ENCODE results near the gene USP46. TPM values are rescaled to one million over a fixed set of nuclear protein-coding genes. Genes with fewer than 3 reads are reported as not detected.
A peak's percentile ranks its signal among the peaks of the same experiment; 100 is the strongest.

Gene USP46
- total and polyA plus RNA-seq, 12 donors = 1.9 to 37.5 (median 19.2) TPM

DNA sequence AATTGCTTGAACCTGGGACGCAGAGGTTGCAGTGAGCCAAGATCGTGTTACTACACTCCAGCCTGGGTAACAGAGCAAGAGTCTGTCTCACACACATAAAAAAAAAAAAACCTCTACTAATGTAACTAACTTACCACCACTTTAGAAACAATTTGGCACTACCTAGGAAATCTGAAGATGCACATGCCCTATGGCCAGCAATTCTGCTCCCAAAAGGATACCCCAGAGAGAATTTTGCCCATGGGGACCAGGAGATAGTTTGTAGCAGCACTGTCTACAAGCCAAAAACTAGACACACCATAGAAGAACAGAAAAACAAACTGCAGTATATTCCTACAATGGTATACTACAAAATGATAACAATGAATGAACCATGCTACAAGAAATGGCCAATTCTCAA is 37.5 kb downstream of the USP46 start:
- Histone ChIP-seq H3K4me1 (replicated peaks in 1 of 2) (peaks cover 15 to 19% of the 10 kb centered on the region in 2 donors), H3K27me3 (no peaks in the 10 kb centered on the region), H3K4me3 (no peak overlapping the region), H3K9me3 (replicated peaks in 1 of 3) (no peaks in the 10 kb centered on the region), H3K36me3 (replicated peaks in 1 of 2) (peaks cover 0 to 4% of the 10 kb centered on the region in 2 donors), H3K27ac (no peak overlapping the region)
- TF ChIP-seq, protein P1, sequence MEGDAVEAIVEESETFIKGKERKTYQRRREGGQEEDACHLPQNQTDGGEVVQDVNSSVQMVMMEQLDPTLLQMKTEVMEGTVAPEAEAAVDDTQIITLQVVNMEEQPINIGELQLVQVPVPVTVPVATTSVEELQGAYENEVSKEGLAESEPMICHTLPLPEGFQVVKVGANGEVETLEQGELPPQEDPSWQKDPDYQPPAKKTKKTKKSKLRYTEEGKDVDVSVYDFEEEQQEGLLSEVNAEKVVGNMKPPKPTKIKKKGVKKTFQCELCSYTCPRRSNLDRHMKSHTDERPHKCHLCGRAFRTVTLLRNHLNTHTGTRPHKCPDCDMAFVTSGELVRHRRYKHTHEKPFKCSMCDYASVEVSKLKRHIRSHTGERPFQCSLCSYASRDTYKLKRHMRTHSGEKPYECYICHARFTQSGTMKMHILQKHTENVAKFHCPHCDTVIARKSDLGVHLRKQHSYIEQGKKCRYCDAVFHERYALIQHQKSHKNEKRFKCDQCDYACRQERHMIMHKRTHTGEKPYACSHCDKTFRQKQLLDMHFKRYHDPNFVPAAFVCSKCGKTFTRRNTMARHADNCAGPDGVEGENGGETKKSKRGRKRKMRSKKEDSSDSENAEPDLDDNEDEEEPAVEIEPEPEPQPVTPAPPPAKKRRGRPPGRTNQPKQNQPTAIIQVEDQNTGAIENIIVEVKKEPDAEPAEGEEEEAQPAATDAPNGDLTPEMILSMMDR (IDR thresholded peaks at IDR 0.05) = no peak
- TF ChIP-seq POLR2A (IDR thresholded peaks at IDR 0.05) = no peak
- no peak for DNase-seq
- intact Hi-C loops (cut with DNase I) = no loop called here
- WGBS, 4 donors = 91 to 100% (median 98%) methylated on average over 2 of the region's 2 CpGs

DNA sequence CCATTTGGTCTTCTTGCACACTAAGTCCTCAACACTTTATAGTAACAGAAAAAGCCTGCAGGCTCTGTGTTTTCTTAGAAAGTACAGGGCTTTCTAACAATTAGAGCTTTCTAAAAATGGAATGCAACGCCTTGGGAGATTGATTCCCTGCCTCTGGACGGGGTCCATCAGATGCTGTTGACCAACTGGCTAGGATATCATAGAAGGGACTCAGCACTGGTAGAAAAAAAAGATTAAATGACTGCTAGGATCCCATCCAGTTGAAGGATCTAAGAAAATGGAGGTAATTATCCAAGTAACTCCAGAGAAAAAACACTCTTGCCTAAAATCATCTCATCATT is 39.5 kb downstream of the USP46 start:
- intact Hi-C loops (cut with DNase I) = no loop called here

DNA sequence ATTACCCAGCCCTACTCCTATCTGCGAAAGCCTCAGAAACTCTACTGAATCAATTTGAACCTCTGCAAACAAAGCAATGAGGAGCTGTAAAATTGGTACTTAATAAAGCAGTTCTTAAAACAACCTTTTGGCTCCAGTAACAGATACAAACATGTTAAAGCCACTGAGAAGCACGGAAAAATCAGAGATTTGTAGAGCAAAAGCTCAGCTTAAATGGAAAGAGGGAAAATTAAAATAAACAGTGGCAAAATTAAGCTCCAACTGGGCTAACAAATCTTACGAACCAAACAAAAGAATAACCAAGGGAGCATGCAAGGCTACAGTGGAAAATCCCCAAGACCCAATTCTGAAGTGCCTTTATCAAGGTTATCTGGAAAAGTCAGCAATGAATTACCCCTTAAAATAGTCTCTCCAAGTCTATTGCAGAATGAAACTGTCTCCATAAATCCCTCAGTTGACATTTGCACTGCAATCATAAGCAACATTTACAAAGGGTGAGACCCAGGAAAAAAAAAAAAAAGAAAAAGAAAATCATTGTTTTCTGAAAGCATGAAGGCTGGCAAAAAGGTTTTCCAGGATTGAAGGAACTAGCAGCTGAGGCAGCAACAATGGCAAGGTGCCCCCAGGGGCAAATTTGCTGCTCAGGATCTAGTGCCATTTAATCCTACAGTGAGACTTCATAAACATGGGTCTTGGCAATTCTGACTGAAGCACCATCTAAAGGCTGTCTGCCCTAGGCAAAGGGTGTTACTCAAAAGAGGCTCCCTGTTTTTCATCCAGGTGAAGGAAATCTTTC is 40.1 kb downstream of the USP46 start:
- Histone ChIP-seq H3K27ac (peak overlapping the region in 2 of 5 donors; percentile 49 to 56), H3K4me3 (no peak overlapping the region), H3K27me3 (no peaks in the 10 kb centered on the region), H3K36me3 (replicated peaks in 1 of 2) (no peaks in the 10 kb centered on the region), H3K4me1 (replicated peaks in 1 of 2) (peaks cover 15 to 19% of the 10 kb centered on the region in 2 donors), H3K9me3 (replicated peaks in 1 of 3) (no peaks in the 10 kb centered on the region)
- intact Hi-C loops (cut with DNase I) = no loop called here
- DNase-seq = no peak
- TF ChIP-seq, protein P1 (IDR thresholded peaks at IDR 0.05) = no peak
- no peak for TF ChIP-seq POLR2A (IDR thresholded peaks at IDR 0.05)
- 45 to 52% (median 51%) methylated on average over 3 of the region's 3 CpGs for WGBS, 4 donors

More for the DNA sequence above, 39.5 kb downstream of the USP46 start:
- no peak overlapping the region for H3K4me3 ChIP-seq
- TF ChIP-seq POLR2A (IDR thresholded peaks at IDR 0.05) = no peak
- TF ChIP-seq, protein P1 (IDR thresholded peaks at IDR 0.05) = no peak
- peak in 2 of 7 donors; percentile 17 to 62 for DNase-seq
- no peaks in the 10 kb centered on the region for H3K27me3 ChIP-seq
- H3K4me1 ChIP-seq (replicated peaks in 1 of 2) = peaks cover 15 to 19% of the 10 kb centered on the region in 2 donors
- H3K9me3 ChIP-seq (replicated peaks in 1 of 3) = no peaks in the 10 kb centered on the region
- WGBS, 4 donors = 20 to 31% (median 29%) methylated on average over 2 of the region's 2 CpGs
- peak overlapping the region in 2 of 5 donors; percentile 19 to 49 for H3K27ac ChIP-seq
- no peaks in the 10 kb centered on the region for H3K36me3 ChIP-seq (replicated peaks in 1 of 2)

DNA sequence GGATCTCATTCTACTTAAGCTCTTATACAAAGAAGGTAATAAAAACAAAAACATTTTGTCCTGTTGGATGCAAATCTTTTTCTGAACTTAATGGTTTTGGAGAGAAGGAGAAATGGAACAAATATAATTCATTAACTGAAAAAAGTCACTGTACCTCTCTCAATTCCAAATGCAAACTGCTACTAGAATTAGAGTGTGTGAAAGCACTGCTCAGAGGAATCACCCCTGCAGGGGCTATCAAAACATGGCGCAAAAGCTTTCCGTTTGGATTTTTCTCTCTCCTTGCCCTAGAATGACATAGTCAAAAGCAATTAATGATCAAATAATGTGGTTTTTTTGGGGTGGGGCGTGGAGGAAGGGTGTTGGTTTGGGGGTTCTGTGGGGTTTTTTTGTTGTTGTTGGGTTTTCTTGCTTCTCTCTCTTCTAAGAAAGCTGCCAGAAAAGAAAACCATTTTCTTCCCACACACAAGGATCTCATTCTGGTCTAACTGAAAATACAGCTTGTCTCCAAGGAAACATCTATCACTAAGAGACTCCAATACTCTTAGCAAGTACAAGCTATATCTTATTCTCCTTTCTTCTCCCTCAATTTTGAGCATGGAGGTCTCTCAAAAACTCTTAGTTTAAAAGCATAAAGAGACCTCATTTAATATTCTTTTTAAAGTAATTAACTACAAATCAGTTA is 41.6 kb downstream of the USP46 start:
- intact Hi-C loops (cut with DNase I) = no loop called here
- Histone ChIP-seq H3K9me3 (replicated peaks in 1 of 3) (no peaks in the 10 kb centered on the region), H3K27ac (no peak overlapping the region), H3K4me3 (no peak overlapping the region), H3K36me3 (replicated peaks in 1 of 2) (no peaks in the 10 kb centered on the region), H3K27me3 (no peaks in the 10 kb centered on the region), H3K4me1 (replicated peaks in 1 of 2) (peaks cover 15 to 19% of the 10 kb centered on the region in 2 donors)
- TF ChIP-seq, protein P1 (IDR thresholded peaks at IDR 0.05) = no peak
- no peak for TF ChIP-seq POLR2A (IDR thresholded peaks at IDR 0.05)
- WGBS, 4 donors = 81 to 88% (median 84%) methylated on average over 3 of the region's 3 CpGs
- DNase-seq = no peak

Measured in adrenal gland (tissue), 12 donors.